Activated T-helper 17 cell treated with anti-CD3 and anti-CD28 coated beads, Interleukin-2, amount 50 U/mL, for 72 hours (primary cell): Measurements from ENCODE around the gene ZBTB2. TPM values are rescaled to one million over a fixed set of nuclear protein-coding genes. Genes with fewer than 3 reads are reported as not detected.

Experiments
- ATAC-seq: fragments of 150-1000 bp; cut with Tn5 transposase; replicated peaks from 2 replicates; pipeline ENCODE4 v1.10.0; 2021; ENCODE audit warnings: mild to moderate bottlenecking, moderate library complexity
- H3K27ac Mint-ChIP-seq: one replicate; pipeline ENCODE4 v1.8.0; 2022; ENCODE audit warnings: mixed read lengths
- H3K27me3 Mint-ChIP-seq: one replicate; pipeline ENCODE4 v1.8.0; 2022; ENCODE audit warnings: mixed read lengths
- H3K36me3 Mint-ChIP-seq: one replicate; pipeline ENCODE4 v1.8.0; 2022; ENCODE audit warnings: low read depth, mild to moderate bottlenecking, mixed read lengths
- H3K4me1 Mint-ChIP-seq: one replicate; pipeline ENCODE4 v1.8.0; 2022; ENCODE audit warnings: mixed read lengths
- H3K4me3 Mint-ChIP-seq: one replicate; pipeline ENCODE4 v1.8.0; 2022; ENCODE audit warnings: mild to moderate bottlenecking, mixed read lengths
- H3K9me3 Mint-ChIP-seq: one replicate; pipeline ENCODE4 v1.8.0; 2022; ENCODE audit warnings: mixed read lengths
- total RNA-seq, 2 donors: library from RNA; stranded (reverse); gene quantifications; one replicate each; pipeline ENCODE4 v1.2.3, GENCODE V29; 2022

Gene ZBTB2
- total RNA-seq, 2 donors from 2014 or later: 12.9 to 19.0 TPM

GRCh38 chr6:151341476-151342195, 49.7 kb downstream of the ZBTB2 start:
- H3K27me3 Mint-ChIP-seq: no peaks in the 10 kb centered on the region

GRCh38 chr6:151340219-151340978, 51.0 kb downstream of the ZBTB2 start:
- ATAC-seq: no peak
- H3K4me3 Mint-ChIP-seq: no peak overlapping the region
- no peaks in the 10 kb centered on the region for H3K9me3 Mint-ChIP-seq
- no peak overlapping the region for H3K27ac Mint-ChIP-seq
- H3K27me3 Mint-ChIP-seq: no peaks in the 10 kb centered on the region
- no peaks in the 10 kb centered on the region for H3K4me1 Mint-ChIP-seq
- no peaks in the 10 kb centered on the region for H3K36me3 Mint-ChIP-seq

More at GRCh38 chr6:151341476-151342195, 49.7 kb downstream of the ZBTB2 start:
- Mint-ChIP-seq H3K36me3 (no peaks in the 10 kb centered on the region), H3K27ac (no peak overlapping the region), H3K4me3 (no peak overlapping the region), H3K4me1 (no peaks in the 10 kb centered on the region), H3K9me3 (no peaks in the 10 kb centered on the region)
- ATAC-seq: no peak

- H3K9me3 Mint-ChIP-seq: no peaks in the 10 kb centered on the region
- ATAC-seq: no peak
- H3K4me3 Mint-ChIP-seq: no peak overlapping the region
- no peaks in the 10 kb centered on the region for H3K4me1 Mint-ChIP-seq
- H3K36me3 Mint-ChIP-seq: no peaks in the 10 kb centered on the region
- no peak overlapping the region for H3K27ac Mint-ChIP-seq
- no peaks in the 10 kb centered on the region for H3K27me3 Mint-ChIP-seq
These were observed 52.0 kb downstream of the ZBTB2 start for GRCh38 chr6:151339369-151339768.

- Mint-ChIP-seq H3K27ac (no peak overlapping the region), H3K27me3 (no peaks in the 10 kb centered on the region), H3K4me1 (no peaks in the 10 kb centered on the region), H3K36me3 (no peaks in the 10 kb centered on the region), H3K9me3 (no peaks in the 10 kb centered on the region), H3K4me3 (no peak overlapping the region)
- no peak for ATAC-seq
These were observed 52.6 kb downstream of the ZBTB2 start for GRCh38 chr6:151338651-151339200.

- H3K4me3 Mint-ChIP-seq: no peak overlapping the region
- H3K36me3 Mint-ChIP-seq: no peaks in the 10 kb centered on the region
- no peaks in the 10 kb centered on the region for H3K4me1 Mint-ChIP-seq
- no peaks in the 10 kb centered on the region for H3K9me3 Mint-ChIP-seq
- ATAC-seq: no peak
- H3K27me3 Mint-ChIP-seq: no peaks in the 10 kb centered on the region
- no peak overlapping the region for H3K27ac Mint-ChIP-seq
These were observed 55.4 kb downstream of the ZBTB2 start for GRCh38 chr6:151335930-151336329.

GRCh38 chr6:151330130-151330696, 61.1 kb downstream of the ZBTB2 start:
- Mint-ChIP-seq H3K27me3 (peaks cover 22% of the 10 kb centered on the region), H3K27ac (no peak overlapping the region), H3K4me3 (no peak overlapping the region), H3K4me1 (no peaks in the 10 kb centered on the region), H3K9me3 (no peaks in the 10 kb centered on the region), H3K36me3 (no peaks in the 10 kb centered on the region)
- no peak for ATAC-seq

- H3K36me3 Mint-ChIP-seq: no peaks in the 10 kb centered on the region
- no peaks in the 10 kb centered on the region for H3K9me3 Mint-ChIP-seq
- H3K27ac Mint-ChIP-seq: no peak overlapping the region
- H3K4me3 Mint-ChIP-seq: no peak overlapping the region
- H3K27me3 Mint-ChIP-seq: peaks cover 46% of the 10 kb centered on the region
- no peaks in the 10 kb centered on the region for H3K4me1 Mint-ChIP-seq
- ATAC-seq: no peak
These were observed 64.3 kb downstream of the ZBTB2 start for GRCh38 chr6:151327101-151327500.

GRCh38 chr6:151326116-151326825, 65.1 kb downstream of the ZBTB2 start:
- no peaks in the 10 kb centered on the region for H3K4me1 Mint-ChIP-seq
- peaks cover 46% of the 10 kb centered on the region for H3K27me3 Mint-ChIP-seq
- no peaks in the 10 kb centered on the region for H3K36me3 Mint-ChIP-seq
- no peak for ATAC-seq
- peak overlapping the region; percentile 65 for H3K4me3 Mint-ChIP-seq
- H3K9me3 Mint-ChIP-seq: no peaks in the 10 kb centered on the region
- no peak overlapping the region for H3K27ac Mint-ChIP-seq

GRCh38 chr6:151325075-151326050, 66.0 kb downstream of the ZBTB2 start:
- peak overlapping the region; percentile 65 for H3K4me3 Mint-ChIP-seq
- H3K27ac Mint-ChIP-seq: no peak overlapping the region
- H3K27me3 Mint-ChIP-seq: peaks cover 50% of the 10 kb centered on the region
- no peaks in the 10 kb centered on the region for H3K9me3 Mint-ChIP-seq
- no peak for ATAC-seq
- H3K4me1 Mint-ChIP-seq: no peaks in the 10 kb centered on the region
- no peaks in the 10 kb centered on the region for H3K36me3 Mint-ChIP-seq

GRCh38 chr6:151324488-151324825, 66.9 kb downstream of the ZBTB2 start:
- ATAC-seq: no peak
- H3K36me3 Mint-ChIP-seq: no peaks in the 10 kb centered on the region
- no peaks in the 10 kb centered on the region for H3K4me1 Mint-ChIP-seq
- peaks cover 51% of the 10 kb centered on the region for H3K27me3 Mint-ChIP-seq
- H3K9me3 Mint-ChIP-seq: no peaks in the 10 kb centered on the region
- peak overlapping the region; percentile 65 for H3K4me3 Mint-ChIP-seq
- H3K27ac Mint-ChIP-seq: no peak overlapping the region

GRCh38 chr6:151323791-151324487, 67.4 kb downstream of the ZBTB2 start:
- ATAC-seq: peak; percentile 76
- no peaks in the 10 kb centered on the region for H3K4me1 Mint-ChIP-seq
- H3K4me3 Mint-ChIP-seq: peak overlapping the region; percentile 65
- no peak overlapping the region for H3K27ac Mint-ChIP-seq
- H3K27me3 Mint-ChIP-seq: peaks cover 51% of the 10 kb centered on the region
- H3K9me3 Mint-ChIP-seq: no peaks in the 10 kb centered on the region
- no peaks in the 10 kb centered on the region for H3K36me3 Mint-ChIP-seq

- Mint-ChIP-seq H3K4me1 (no peaks in the 10 kb centered on the region), H3K4me3 (no peak overlapping the region), H3K27me3 (peaks cover 49% of the 10 kb centered on the region), H3K27ac (no peak overlapping the region), H3K36me3 (no peaks in the 10 kb centered on the region), H3K9me3 (no peaks in the 10 kb centered on the region)
- ATAC-seq: no peak
These were observed 68.8 kb downstream of the ZBTB2 start for GRCh38 chr6:151322570-151322969.

- Mint-ChIP-seq H3K4me3 (no peak overlapping the region), H3K27ac (no peak overlapping the region), H3K27me3 (peaks cover 41% of the 10 kb centered on the region), H3K36me3 (no peaks in the 10 kb centered on the region), H3K4me1 (no peaks in the 10 kb centered on the region), H3K9me3 (no peaks in the 10 kb centered on the region)
- ATAC-seq: no peak
These were observed 69.9 kb downstream of the ZBTB2 start for GRCh38 chr6:151321438-151321837.
